Activated T-helper 9 cell treated with anti-CD3 and anti-CD28 coated beads, Interleukin-2, amount 50 U/mL, for 16 hours (primary cell): ENCODE measurements around the gene THOC6.

Source experiments
- DNase-seq: peaks from one replicate; pipeline ENCODE4 v3.0.0-alpha.2; 2020; ENCODE audit warnings: low read depth

THOC6 gene

GRCh38 chr16:3015865-3016521 is 7.8 kb upstream of the THOC6 start:
- DNase-seq: no peak

- no peak for DNase-seq
Measured at GRCh38 chr16:3017344-3017743, 6.5 kb upstream of the THOC6 start.

GRCh38 chr16:3017794-3018506 is 5.9 kb upstream of the THOC6 start, which contains the start of gene CLDN6:
Gene CLDN6 (minus strand): TSS chr16:3018183. CDS start chr16:3016021, 2,162 bp downstream.
- no peak for DNase-seq

- DNase-seq: no peak
Measured at GRCh38 chr16:3019594-3020246, 4.1 kb upstream of the THOC6 start.

GRCh38 chr16:3020247-3020603 is 3.6 kb upstream of the THOC6 start, which contains the start of gene TNFRSF12A:
Gene TNFRSF12A (plus strand): TSS chr16:3020368. CDS start chr16:3020398, 30 bp downstream.
- peak; percentile 59 for DNase-seq

- peak; percentile 63 for DNase-seq
Measured at GRCh38 chr16:3020604-3021448, 3.0 kb upstream of the THOC6 start.

GRCh38 chr16:3021449-3022207 is 2.2 kb upstream of the THOC6 start:
- peak; percentile 76 for DNase-seq

GRCh38 chr16:3022208-3022683 is 1.6 kb upstream of the THOC6 start:
- DNase-seq: peak; percentile 89

GRCh38 chr16:3022684-3023414 is 986 bp upstream of the THOC6 start:
- DNase-seq: no peak

GRCh38 chr16:3023415-3023668 is 493 bp upstream of the THOC6 start:
- no peak for DNase-seq

GRCh38 chr16:3025032-3026002 is 1.5 kb downstream of the THOC6 start:
- no peak for DNase-seq

- DNase-seq: no peak
Measured at GRCh38 chr16:3026003-3026378, 2.2 kb downstream of the THOC6 start.

- DNase-seq: no peak
Measured at GRCh38 chr16:3026609-3027488, 3.0 kb downstream of the THOC6 start.

GRCh38 chr16:3027489-3027795 is 3.6 kb downstream of the THOC6 start:
- DNase-seq: no peak

GRCh38 chr16:3027983-3028715 is 4.3 kb downstream of the THOC6 start:
- DNase-seq: peak; percentile 84

- no peak for DNase-seq
Measured at GRCh38 chr16:3028716-3029319, 5.0 kb downstream of the THOC6 start.

GRCh38 chr16:3029491-3030221 is 5.8 kb downstream of the THOC6 start:
- DNase-seq: peak; percentile 25
